HG03103 (cell line): ENCODE data around the gene HACD1.
"Not testable (repeated sequence)": the region's sequence is repeated elsewhere in the genome, so short reads cannot be mapped to it uniquely, and the experiment has no call there.

Experiments
- ATAC-seq: cut with Tn5 transposase; IDR thresholded peaks from one replicate; pipeline ENCODE4 v1.9.1; 2021; ENCODE audit warnings: low read depth; ENCODE audit not compliant: unreplicated experiment

The HACD1 gene

DNA sequence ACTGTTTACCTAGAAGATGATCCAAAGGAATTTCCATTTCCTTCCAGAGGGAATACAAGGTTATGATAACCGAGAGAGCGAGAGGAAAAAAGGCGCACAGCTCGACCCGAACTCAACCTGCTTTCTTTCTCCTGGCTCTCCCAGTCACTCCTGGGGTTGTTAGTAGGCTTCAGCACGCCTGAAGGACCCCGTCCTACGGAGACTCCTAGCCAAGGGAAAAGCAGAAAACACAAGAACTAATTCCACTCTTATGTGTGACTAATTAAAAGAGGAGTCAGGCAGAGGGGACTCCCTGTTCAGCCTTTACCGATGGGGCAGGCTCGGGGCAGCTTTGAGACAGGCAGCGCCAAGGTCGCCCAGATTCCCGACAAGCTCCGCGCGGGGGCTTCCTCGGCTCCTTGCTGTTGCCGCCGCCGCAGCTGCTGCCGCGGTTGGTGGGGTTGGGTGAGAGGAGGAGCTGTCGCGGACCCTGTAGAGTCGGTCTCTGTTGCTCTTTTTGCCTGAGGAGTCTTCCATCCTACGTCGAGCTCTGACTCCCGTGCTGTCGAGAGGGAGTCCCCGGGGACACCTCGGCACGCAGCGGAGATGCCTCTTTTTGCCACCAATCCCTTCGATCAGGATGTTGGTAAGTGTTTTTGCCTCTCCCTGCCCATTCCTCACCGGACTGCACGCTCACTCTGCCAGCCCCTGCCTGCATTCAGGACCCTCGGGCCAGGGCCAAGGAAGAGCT, 26.7 kb upstream of the HACD1 start, which contains the start of gene STAM:
Gene STAM, plus strand, starts transcription at position 397 of the 730 bp plus-strand sequence. Its CDS starts 189 bp downstream, at position 586.
- peak; percentile 85 for ATAC-seq

DNA sequence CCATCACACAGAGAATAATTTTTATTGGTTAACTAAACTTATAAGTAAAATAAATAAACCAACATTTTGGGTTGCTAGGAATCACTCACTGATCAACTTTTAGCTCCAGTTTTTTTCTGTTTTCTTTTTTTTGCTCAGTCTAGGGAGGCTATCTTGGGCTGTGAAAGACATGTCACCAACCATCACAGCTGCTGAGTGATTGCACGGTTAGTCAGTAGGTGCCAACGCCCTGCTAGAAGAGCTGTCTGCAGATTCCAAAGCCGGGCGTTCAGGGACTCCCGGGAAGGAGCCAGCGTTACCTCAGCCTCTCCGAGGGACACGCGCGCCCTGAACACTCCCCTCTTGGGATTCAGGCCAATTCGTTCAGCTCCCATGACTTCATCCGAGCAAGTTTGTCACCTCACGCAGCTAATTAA, 26.2 kb upstream of the HACD1 start:
- peak; percentile 20 for ATAC-seq

DNA sequence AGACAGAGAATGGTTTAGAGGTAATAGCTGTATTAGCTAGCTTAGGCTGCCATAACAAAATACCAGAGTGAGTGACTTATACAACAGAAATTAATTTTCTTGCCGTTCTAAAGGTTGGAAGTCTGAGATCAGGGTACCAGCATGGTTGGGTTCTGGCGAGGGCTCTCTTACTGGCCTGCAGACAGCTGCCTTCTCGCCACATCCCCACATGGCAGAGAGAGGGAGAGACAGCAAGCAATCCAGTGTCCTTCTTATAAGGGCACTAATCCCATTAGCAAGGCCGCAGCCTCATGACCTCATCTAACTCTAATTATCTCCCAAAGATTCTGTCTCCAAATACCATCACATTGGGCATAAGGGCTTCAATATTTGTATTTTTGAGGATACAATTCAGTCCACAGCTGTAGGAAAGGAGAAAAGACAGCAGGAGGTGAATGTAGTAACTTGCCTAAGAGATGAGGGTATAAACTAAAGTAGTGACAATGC, 23.2 kb upstream of the HACD1 start:
- ATAC-seq, result no peak

DNA sequence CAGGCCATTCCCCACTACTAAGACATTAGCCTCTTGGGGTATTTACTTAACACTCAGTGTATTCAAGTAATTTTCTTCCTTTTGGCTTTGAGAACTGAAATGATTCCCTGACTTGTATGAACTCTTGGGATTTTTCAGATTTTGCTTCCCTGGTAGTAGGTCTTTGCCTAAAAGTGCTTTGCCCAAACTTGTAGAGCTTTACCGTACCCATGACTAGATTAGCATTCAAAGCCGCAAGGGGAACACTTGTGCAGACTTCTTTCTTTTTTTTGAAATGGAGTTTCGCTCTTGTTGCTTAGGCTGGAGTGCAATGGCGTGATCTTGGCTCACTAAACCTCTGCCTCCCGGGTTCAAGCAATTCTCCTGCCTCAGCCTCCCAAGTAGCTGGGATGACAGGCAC, 20.7 kb upstream of the HACD1 start:
- no peak for ATAC-seq

DNA sequence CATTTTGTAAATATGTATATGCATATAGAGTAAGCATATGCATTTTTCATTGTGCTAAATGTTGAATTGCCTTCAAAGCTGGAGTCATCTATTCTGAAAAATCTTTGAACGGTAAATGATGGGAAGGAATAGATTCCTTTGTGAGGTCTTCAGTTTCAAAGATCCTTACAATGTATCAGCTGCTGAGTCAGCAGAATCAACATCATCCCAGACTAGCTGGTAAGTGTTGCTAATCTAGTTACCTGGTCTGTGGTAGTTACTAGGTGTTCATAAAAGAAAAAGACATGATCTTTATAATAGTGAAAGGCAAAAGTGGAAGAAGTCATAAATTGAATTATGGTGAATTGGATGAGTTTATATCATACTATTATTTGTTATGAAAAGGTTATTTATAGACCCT, 16.2 kb upstream of the HACD1 start:
- no peak for ATAC-seq

DNA sequence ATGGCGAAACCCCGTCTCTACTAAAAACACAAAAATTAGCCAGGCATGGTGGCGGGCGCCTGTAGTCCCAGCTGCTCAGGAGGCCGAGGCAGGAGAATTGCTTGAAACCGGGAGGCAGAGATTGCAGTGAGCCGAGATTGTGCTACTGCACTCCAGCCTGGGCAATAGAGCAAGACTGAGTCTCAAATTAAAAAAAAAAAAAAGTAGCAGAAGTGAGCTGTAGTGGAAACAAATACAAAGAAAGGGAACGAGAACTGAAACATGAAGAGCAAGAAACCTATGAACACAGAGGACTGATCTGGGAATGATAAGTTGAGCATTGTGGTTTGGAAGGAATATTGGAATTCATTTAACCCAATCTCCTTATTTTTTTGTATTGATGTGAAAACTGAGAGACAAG, 15.4 kb upstream of the HACD1 start:
- not testable (repeated sequence) for ATAC-seq

DNA sequence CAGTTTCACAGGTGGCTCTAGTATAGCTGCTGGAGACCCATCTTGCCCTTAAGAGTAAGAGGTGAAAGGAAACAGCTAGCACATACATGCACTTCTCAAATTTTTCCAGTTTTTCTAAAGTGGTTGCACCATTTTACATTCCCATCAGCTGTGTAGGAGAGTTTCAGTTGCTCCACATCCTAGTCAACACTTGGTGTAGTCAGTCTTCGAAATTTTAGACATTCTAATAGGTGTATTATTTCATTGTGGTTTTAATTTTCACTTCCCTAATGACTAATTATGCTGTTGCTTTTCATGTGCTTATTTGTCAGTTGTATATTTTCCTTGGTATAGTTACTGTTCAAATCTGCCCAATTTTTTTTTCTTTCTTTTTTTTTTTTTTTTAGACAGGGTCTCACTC, 9.5 kb upstream of the HACD1 start:
- no peak for ATAC-seq

DNA sequence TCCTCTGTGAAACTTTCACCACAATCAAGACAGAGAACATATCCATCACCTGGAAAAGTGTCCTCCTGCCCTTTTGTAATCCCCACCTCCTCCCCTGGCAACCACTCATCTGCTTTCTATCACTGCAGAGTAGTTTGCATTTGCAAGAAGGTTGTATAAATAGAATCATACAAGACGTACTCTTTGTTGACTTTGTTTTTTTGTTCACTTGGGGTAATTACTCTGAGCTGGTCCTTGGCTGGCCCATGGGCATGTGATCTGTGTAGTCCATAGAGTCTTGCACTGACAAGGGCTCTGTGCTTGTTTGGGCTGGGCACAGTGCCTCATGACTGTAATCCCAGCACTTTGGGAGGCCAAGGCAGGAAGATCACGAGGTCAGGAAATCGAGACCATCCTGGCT, 7.8 kb upstream of the HACD1 start:
- no peak for ATAC-seq

DNA sequence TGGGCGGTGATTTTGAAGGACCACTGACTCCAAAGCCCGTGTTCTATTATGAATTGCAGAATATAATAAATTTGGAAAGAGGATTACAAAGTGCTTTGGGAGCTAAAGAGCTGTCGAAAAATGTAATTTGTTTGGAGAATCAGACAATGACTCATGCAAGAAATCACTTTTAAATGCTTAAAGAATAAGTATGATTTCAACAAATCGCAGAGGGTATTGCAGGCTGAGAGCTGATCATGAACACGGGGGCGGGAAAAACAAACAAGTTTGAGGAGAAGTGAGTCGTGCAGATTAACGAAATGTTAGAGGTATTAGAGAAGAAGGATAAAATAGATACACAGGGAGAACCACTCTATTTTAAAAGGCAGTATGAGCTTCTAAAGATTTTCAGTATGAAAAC, 4.9 kb upstream of the HACD1 start:
- no peak for ATAC-seq

DNA sequence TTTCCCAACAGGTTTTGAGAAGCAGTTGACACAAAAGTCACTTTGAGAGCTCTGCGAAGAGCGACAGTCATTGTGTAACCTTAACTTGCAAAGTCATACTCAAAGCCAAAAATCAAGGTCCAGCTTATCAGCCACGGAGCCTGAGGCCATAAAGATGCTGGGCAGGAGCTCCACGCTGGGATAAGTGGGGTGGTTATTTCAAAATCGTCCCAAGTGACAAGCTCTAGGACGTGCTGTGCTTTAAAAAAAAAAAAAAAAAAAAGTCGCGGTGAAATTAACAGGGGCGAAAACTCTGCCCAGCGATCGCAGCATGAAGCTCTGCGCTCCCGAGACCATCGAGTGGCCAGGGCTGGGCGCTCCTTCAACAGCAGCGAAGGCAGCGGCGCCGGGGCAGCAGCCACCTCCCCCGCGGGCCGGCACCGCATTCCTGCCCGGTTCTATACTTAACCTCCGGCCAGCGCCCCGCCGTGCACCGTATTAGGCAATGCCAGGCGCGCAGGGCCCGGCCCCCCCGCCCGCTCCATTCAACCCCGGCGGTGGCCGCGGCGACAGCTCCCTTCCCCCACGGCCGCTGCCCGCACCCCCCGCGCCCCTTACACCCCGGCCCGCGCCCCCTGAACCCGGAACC, 657 bp downstream of the HACD1 start:
- ATAC-seq, result peak; percentile 27

DNA sequence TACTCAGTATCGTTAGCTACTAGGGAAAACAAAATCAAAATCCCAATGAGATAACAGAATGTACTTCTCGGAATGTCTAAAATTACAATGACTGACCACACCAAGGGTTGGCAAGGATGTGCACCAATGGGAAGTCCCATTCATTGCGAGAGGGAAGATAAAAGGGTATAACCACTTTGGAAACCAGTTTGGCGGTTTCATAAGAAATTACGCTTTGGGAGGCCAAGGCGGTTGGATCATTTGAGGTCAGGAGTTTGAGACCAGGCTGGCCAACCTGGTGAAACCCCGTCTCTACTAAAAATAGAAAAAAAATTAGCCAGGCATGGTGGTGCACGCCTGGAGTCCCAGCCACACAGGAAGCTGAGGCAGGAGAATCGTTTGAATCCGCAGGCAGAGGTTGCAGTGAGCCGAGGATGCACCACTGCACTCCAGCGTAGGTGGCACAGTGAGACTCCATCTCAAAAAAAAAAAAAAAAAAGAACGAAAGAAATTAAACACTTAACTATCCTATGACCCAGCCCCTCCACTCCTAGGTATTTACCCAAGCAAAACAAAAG, 7.6 kb downstream of the HACD1 start:
- ATAC-seq, result no peak

DNA sequence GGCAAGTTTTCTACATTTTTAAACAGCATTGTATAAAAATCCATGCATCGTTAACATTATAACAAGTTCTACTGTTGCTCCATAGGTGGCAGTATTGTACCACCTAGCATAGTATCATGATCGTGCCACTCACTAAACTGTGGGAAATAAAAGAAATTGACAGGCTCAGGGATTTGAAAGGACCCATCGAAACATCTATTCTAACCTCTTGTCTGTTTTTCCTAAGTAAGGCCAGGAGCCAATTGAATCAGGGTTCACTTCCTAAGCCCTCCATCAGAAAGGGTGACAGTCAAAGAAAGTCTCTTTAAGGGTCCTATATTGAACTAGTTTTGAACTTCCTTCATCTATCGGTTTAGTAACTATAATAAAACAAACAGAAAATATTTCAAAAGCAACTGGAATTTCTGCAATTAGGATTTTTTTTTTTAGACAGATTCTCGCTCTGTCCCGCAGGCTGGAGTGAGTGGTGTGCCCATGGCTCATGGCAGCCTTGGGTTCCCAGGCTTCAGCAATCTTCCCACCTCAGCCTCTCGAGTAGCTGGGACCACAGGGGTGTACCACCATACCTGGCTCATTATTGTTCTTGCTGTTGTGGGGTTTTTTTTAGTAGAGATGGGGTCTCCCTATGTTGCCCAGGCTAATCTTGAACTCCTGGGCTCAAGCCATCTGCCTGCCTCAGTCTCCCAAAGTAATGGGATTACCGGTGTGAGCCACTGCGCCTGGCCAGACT, 9.4 kb downstream of the HACD1 start:
- peak; percentile 61 for ATAC-seq

DNA sequence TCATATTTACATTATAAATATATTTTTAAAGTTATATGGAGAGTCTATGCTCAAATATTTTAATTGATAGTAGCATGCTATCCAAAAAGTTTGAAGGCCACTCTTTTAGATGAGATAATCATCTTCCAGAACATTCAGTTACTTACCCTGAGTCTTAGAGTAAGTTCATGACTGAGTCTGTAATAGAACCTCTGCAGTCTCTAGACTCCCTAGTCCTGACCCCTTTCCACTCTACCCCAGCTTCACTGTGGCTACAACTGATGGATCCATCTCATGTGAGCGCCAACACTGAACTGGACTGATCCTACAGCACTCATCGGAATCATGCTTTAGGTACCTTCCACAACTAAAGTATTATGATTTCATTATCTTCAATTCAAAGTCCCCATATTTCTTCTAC, 10.1 kb downstream of the HACD1 start:
- no peak for ATAC-seq

DNA sequence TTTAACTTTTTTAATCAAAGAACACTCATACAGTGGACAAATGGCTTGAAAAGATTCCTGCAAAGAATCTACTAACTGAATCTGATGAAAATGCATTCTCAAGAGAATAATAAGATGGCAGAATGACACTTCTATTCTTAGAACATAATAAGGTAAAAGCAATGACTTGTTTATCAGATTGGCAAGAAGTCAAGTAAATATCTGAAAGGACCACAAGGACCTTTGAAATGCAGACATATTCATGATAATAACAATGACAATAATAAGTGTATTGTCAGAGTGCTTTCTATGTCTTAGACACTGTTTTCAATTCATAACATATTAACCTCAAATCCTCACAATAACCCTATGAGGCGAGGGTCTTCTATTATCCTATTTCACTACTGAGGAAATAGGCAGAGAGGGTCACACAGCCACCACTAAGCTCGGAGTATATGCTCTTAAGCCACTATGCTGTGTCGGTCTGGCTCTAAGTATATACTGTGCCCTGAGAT, 10.6 kb downstream of the HACD1 start:
- no peak for ATAC-seq

DNA sequence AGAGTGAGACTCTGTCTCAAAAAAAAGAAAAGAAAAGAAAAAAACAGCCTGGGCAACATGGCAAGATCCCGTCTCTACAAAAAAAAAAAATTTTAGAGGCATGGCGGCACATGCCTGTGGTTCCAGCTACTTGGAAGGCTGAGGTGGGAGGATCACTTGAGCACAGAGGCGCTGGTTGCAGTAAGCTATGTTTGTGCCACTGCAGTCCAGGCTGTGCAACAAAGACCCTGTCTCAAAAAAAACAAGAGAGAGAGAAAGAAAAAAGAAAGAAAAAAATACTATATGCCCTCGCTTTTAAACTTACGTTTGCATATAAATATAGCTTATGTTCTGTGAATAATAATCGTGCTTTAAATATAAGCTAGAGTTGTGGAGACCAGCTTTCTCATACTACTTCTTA, 11.2 kb downstream of the HACD1 start:
- no peak for ATAC-seq

DNA sequence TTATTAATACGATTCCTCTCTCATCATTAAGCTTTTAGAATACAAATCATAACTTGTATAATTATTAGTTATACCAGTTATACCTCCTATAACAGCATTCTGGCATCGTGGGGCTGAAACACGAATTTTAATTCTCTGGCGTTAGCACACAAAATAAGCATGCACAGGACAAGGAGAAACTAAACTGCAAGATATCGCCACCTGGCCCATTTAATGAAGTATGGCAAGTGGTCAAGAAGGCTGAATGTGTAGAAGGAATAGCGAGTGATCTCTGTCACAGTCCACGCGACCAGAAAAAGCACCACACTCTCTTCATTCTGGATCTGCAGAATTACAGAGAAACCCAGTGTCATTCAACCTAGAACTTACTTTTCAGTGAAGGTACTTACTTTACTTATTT, 18.1 kb downstream of the HACD1 start:
- no peak for ATAC-seq

DNA sequence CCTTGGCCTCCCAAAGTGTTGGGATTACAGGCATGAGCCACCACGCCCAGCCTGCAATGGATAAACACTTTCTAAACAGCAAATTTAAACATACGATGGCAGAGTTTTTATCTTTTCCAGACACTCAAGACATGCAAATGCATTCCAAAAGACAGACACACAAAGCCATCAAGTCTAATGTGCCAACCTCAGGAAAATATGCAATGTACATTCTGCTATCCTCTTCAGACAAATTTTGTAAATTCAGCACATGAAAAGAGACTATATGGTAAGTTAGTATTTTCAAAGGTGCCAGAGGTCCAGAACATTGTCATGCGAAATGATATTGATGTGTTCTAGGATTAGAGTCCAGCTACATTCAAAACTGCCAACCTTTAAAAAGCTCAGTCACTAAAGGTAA, 19.8 kb downstream of the HACD1 start:
- no peak for ATAC-seq

DNA sequence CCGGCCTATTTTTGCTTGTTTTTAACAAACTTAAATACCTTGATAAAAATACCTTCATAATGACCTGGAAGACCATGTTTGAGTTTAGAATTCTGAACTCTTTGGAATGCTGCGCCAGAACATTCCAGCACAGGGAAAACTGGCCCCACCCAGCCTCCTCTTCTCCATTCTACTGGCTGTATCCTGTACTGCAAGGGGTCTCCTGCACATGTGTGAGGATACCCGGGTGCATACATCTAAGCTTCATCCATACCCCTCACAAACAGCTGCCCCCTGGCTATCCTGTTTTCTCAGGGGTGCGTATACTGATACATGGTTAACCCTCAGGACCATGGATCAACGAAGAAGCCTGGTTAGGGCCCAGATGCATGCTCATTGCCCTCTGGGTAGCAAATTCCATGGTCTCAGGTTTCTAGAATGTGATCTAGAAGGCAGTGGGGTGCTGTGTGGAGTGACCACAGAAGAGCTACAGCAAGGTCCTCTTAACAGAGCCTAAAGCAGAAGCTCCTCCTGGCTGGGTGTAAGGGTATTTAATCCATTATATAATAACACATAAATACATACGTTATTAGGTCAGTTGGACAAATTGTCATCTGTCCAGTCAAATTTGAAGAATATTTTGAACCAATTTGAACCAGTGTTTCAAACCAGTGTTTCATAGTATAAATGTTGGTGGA, 26.1 kb downstream of the HACD1 start:
- no peak for ATAC-seq

DNA sequence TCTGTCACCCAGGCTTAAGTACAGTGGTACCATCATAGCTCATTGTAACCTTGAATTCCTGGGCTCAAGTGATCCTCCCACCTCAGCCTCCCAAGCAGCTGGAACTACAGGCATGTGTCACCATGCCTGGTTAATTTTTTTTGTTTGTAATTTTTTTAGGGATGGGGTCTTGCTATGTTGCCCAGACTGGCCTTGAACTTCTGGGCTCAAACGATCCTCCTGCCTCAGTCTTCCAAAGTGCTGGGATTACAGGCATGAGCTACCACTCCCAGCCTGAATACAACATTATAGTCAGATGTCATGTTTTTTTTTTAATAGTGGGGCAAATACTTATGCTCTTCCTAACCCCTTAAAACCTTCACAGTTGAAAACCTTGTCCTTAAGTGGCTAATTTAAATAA, 27.9 kb downstream of the HACD1 start:
- ATAC-seq, result not testable (repeated sequence)

DNA sequence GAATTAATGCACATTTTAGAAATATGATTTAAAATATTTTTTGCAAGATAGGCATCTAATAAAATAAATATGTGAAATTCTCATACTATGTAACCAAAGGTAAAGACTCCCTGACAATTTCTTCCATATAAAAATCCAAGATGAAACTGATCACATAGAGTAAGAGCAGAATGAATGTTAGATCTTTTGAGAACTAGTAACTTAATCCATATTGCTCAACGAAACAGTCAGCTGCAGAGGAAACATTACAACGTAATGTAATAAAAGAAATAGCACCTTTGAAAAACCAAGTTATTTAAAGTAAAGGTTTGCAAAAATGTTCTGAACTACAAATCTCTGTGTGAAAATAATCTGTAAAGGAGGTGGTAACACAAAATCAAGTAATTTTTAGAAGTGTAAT, 28.8 kb downstream of the HACD1 start:
- no peak for ATAC-seq
